ENCODE results near the gene PIK3R4.

PIK3R4 gene

DNA sequence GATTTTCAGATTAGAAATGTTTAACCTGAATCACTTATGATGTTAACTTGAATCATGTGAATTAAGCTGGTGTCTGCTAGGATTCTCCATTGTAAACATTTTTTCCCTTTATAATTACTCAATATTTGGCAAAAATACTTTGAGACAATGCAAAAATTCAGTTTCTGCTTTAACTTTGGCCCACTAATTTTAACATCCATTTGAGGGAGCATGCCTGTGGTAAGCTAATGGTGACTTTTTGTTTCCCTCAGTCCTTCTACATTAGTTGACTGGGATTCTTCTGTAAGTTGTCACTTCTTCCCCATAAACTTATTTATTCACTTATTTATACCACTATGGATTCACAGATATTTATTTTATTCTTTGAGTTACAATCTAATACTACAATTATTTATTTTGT, 59.3 kb downstream of the PIK3R4 start:
- DNase-seq = no peak

DNA sequence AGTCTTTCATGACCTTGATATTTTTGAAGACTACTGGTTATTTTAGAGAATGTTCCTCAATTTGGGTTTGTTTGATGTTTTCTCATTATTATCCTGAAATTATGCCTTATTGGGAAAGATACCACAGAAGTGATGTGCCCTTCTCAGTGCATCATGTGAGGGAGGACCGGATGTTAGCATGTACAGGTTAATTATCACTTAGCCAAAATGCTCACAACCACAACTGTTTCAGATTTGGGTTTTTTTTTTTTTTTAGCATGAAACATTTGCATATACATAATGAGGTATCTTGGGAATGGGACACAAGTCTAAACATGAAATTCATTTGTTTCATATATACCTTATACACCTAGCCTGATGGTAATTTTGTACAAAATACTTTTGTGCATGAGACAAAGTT, 59.8 kb downstream of the PIK3R4 start:
- no peak for DNase-seq

DNA sequence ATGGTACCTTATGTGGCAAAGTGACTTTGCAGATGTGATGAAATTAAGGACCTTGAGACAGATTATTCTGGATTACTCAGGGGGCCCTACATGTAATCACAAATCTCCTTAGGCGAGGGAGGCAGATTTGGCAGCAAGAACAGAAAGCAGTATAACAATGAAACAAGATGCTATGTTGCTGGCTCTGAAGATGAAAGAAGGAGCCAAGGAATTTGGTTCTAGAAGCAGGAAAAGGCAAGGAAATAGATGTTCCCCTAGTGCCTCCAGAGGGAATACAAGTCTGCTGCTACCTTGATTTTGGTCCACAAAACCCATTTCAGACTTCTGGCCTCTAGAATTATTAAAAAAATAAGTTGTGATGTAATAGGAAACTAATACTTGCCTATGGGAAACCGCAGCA, 64.5 kb downstream of the PIK3R4 start:
- DNase-seq = no peak

- DNase-seq = no peak
Measured at GRCh38 chr3:130679218-130679617, 67.4 kb downstream of the PIK3R4 start.

GRCh38 chr3:130677343-130677742, 69.3 kb downstream of the PIK3R4 start:
- peak; percentile 77 for DNase-seq

DNA sequence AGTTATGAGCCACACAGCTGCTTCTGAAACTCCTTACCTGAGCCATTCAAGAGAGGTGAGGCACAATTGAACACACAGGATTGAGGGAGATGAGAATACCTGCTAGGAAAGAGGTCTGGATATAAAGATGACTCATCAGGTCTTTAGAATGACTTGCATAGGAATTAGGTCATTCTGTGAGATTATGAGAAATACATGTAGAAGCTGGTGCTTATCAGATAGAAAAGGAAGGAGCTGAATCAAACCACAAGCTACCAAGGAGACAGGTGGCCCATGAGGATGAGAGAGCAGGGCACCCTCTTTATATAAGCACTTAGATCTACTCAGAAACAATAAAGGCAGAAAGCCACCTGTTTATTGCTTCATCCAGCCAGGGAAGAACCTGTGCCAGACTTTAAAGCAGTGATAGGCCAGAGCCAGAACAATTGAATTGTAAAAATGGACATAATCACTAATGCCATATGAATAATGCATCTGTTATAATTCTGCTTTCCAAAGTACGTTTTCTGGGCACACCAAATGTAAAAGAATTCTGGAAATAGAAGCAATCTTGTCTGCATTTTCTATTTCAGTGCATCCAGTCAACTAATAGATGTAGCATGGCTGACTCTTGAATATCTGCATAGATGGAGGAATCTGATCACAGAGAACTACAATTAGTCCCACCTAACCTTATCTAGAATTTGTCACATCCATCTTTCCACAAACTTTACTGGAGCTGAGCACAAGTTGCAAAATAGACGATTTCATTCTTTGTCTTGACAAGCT, 74.9 kb downstream of the PIK3R4 start:
- peak; percentile 28 for DNase-seq

- no peak for DNase-seq
Measured at GRCh38 chr3:130669740-130670139, 76.9 kb downstream of the PIK3R4 start.

DNA sequence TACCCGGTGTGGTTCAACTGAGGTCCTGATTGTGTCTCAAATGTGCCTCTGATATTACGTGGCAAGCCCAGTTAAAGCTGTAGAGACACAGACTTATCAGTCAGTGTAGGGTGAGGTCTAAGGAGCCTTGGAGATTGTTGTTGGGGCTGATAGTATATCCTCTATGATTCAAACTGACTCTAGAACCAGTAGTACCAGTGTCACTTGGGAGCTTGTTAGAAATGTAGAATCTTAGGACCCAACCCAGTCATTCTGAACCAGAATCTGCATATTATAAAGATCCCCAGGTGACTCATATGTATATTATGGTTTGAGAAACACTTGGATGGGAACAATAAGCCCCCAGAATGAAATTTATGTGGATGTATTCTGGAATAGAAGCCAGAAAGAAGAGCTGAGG, 83.5 kb downstream of the PIK3R4 start:
- DNase-seq = peak; percentile 31

DNA sequence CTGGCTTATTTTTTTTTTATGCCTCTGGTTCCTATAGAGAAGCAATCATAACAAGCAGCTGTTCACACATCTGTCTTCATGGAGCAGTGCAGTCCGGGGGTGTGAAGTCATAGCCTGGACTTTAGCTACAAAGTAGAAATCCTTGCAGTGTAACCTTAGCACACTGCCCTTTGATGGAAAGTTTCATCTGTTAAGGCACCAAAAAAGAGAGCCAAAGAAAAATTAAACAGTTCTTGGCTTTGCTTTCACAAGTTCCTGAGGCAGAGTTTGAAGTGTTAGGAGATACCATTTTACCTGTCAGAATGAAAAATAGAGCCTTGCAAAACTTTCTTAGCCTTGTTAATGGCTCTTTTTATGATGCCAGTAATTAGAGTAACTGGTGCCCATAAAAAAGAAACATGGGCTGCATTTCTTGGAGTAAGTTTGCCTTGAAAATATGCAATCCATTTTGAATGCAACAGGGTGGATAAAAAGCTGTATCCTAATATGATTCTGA, 84.1 kb downstream of the PIK3R4 start:
- DNase-seq = no peak

GRCh38 chr3:130661140-130661891, 85.3 kb downstream of the PIK3R4 start:
- DNase-seq = no peak

- DNase-seq = no peak
Measured at GRCh38 chr3:130659911-130660310, 86.7 kb downstream of the PIK3R4 start.

DNA sequence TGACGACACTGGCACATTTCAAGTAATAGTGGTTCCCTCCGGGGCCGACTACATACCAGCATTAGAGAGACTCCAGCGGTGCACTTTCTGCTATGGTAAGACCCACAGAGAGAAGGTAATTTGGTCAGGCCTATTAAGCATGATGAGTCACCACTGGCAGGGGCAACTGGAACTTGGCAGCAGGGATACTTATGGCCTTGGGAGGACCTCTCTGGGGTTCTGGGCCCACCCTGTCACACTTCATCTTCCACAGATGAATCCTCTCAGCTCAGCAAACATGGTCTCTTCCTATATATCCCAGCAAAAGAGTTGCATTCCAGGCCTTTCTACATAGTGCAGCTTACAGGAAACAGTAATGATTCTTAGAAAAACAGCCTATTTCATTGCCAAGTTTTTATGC, 88.0 kb downstream of the PIK3R4 start:
- DNase-seq = no peak

DNA sequence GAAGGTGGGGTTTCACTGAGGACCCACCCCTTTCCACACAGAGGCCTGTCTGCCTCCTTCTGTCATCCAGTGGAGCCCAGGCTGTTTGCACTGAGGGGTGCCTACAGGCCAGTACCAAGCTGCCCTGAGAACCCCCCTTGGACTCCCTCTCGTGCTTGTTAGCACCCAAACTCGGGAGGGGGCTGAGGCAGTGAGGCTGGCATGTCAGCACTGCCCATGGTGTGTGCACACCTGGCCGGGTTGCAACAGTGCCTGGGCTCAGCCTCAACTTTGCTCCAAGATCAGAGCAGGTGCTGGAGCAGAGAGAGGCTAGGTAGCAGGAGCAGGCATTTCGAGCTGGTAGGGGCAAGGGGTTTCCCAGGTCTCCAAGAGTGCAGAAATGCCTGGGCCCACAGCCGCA, 90.0 kb downstream of the PIK3R4 start:
- DNase-seq = no peak

DNA sequence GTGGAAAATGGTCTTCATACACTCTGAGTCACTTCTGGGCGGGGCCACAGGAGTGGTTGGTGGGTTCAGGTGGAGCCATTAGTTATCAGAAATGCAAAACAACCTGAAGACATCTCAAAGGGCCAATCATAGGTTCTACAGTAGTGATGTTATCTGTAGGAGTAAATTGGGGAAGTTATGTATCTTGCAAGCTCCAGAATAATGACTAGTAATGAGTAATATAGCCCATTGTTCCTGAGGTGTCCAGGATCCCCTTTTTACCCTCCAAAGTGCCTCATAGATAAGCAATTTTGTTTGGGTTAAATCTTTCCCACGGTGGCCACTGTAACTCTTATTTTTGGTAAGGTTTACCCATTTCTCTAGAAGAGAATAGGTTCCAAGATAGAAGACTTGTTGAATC, 91.7 kb downstream of the PIK3R4 start:
- peak; percentile 35 for DNase-seq

DNA sequence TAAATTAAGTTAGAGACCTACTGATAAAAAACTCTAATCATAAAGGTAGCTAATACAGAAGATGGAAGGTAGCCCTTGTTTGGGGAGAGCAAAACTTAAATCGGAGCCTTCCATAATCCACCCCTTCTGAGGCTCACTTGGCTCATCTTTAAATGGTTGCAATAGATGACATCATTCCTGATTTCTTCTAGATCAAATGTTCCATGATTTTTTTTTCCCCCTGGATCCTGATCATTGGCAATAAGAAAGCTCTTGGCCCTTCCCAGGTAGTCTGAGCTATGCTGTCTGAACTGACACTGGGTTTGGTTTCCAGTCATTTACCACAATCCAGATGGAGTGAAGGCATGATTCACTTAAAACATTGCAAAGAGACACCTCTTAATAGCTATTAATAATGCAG, 92.5 kb downstream of the PIK3R4 start:
- no peak for DNase-seq

DNA sequence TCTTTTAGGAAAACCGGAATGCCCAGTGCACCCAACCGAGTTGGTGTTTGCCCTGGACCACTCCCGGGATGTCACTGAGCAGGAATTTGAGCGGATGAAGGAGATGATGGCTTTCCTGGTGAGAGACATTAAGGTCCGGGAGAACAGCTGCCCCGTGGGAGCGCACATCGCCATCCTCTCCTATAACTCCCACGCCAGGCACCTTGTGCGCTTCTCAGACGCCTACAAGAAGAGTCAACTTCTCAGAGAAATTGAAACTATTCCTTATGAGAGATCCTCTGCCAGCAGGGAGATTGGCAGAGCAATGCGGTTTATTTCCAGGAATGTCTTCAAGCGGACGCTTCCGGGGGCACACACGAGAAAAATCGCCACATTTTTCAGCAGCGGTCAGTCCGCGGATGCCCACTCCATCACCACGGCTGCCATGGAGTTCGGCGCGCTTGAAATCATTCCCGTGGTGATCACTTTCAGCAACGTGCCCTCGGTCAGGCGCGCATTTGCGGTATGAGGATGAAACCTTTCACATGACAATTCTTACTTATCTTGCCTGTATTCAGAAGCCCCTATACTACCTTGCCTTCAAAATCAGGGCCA, 97.5 kb downstream of the PIK3R4 start:
- DNase-seq = no peak

GRCh38 chr3:130648293-130648692, 98.3 kb downstream of the PIK3R4 start:
- no peak for DNase-seq

DNA sequence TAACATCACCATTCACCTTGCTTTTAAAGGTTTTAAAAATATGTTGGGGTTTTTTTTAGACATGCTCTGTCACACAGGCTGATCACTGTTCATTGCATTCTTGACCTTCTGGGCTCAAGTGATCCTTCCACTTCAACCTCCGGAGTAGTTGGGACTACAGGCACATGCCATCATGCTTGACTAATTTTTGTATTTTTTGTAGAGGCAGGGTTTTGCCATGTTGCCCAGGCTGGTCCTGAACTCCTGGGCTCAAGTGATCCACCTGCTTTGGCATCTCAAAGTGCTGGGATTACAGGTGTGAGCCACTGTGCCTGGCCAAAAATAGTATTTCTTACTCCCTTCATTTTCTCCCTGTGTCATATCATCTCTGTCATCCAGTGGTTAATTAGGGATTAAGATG, 101.4 kb downstream of the PIK3R4 start:
- DNase-seq = no peak

- DNase-seq = no peak
Measured at GRCh38 chr3:130644628-130645253, 101.9 kb downstream of the PIK3R4 start.

GRCh38 chr3:130640027-130640426, 106.6 kb downstream of the PIK3R4 start:
- DNase-seq = no peak

DNA sequence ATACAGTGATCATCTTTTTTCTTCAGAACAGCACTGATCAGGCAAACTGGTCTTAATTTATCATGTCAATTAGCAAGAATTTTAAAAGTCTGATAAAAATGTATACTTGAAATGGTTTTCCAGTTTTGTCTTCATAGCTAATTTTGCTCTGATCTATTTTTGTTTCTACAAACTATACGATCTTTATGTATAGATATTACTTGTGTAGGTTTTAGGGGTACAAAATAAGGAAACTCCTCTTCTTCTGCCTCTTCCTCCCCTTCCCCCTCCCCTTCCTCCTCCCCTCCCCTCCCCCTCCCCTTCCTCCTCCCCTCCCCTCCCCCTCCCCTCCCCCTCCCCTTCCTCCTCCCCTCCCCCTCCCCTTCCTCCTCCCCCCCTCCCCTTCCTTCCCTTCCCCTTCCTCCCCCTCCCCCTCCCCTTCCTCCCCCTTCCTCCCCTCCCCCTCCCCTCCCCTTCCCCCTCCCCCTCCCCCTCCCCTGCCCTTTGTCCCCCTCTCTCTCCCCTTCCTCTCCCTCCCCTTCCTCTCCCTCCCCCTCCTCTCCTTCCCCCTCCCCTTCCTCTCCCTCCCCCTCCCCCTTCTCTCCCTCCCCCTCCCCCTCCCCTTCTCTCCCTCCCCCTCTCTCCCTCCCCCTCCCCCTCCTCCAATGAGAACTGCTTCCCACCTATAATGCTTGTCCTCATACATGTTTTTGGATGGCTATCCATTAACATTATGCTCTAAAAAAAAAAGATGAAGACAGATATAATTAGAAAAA, 110.0 kb downstream of the PIK3R4 start:
- DNase-seq = no peak

- DNase-seq = no peak
Measured at GRCh38 chr3:130635978-130636377, 110.7 kb downstream of the PIK3R4 start.

DNA sequence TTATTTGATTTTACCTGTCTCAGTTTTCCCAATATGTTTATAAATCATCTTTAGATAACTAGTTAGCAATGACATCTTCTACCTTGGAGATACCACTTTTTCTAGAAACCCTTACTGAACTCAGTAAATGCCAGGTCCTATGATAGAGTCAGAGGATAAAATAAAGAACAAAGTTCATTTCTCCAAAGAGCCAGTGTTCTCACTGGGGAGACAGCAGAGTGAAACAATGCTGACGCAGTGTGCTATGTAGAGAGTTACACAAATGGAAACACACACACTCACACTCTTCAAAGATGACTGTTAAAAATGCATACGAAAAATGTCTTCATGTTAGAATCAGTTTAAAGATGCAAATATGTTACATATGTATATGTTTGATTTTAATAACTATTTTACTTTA, 111.3 kb downstream of the PIK3R4 start:
- DNase-seq = no peak
